Measurements from ENCODE around the gene LRRC72.

LRRC72 gene

DNA sequence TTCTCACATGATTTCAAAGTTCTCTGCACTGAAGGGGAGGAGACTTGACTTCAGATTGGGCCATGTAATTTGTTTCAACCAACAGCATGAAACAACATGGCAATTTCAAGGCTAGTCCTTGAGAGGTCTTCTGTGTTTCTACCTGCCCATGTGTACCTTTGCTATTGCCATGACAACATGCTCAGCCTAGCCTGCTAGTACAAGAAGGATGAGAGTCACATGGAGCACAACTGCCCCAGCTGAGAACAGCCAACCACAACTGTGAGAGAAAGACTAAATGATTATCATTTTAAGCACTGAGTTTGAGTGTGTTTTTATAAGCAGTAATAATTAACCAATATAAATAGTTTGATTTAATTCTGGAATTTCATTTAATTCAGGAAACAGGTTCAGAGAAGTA is 77.0 kb downstream of the LRRC72 start:
- Mint-ChIP-seq H3K36me3 (peaks cover 25 to 55% of the 10 kb centered on the region in 2 donors), H3K4me1 (no peaks in the 10 kb centered on the region), H3K9me3 (no peaks in the 10 kb centered on the region), H3K27me3 (no peaks in the 10 kb centered on the region), H3K27ac (no peak overlapping the region), H3K4me3 (no peak overlapping the region)
- DNase-seq, result no peak
- no peak for ATAC-seq (replicated peaks)

DNA sequence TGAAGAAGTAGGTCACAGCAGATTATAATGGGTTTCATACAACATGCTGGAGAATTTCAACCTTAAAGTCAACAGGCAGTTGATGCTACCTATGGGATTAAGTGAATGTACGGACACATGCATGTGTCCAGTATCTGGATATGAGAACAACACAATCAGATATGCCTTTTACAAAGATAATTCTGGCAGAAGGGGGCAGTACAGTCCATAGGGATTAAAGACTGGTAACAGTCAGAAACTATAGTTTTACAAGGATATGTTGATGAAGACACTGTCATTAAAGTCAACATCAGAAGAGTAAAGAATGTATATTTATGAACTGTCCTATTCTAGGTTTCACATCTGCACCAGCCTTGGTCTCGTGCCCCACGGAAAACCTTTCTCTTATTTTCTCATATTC is 77.4 kb downstream of the LRRC72 start:
- H3K36me3 Mint-ChIP-seq, result peaks cover 22 to 51% of the 10 kb centered on the region in 2 donors
- no peaks in the 10 kb centered on the region for H3K4me1 Mint-ChIP-seq
- no peak overlapping the region for H3K4me3 Mint-ChIP-seq
- ATAC-seq (replicated peaks) (no peak), DNase-seq (no peak)
- H3K27ac Mint-ChIP-seq, result no peak overlapping the region
- H3K9me3 Mint-ChIP-seq, result no peaks in the 10 kb centered on the region
- H3K27me3 Mint-ChIP-seq, result no peaks in the 10 kb centered on the region

DNA sequence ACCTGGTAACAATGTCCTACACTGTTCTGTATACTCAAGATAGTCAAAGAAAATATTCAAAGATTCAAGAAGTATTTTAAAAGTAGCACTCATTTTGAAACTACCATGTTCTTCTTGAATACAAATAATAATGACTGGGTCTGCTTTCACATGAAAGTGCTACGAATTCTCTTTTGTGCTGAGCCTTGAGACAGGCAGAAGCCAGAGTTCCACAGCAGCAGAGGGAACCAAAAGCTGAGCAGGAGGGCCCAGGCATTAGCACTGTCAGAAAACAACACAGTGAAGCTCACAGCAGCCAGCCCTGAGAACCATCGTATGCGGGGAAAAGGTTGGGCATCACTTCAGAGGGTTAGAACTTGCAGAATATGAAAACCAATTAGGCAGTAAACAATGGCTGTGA is 80.1 kb downstream of the LRRC72 start:
- peaks cover 7 to 18% of the 10 kb centered on the region in 2 donors for H3K4me1 Mint-ChIP-seq
- H3K27ac Mint-ChIP-seq, result no peak overlapping the region
- peaks cover 17 to 35% of the 10 kb centered on the region in 2 donors for H3K36me3 Mint-ChIP-seq
- no peak overlapping the region for H3K4me3 Mint-ChIP-seq
- ATAC-seq (replicated peaks) (no peak), DNase-seq (no peak)
- H3K27me3 Mint-ChIP-seq, result no peaks in the 10 kb centered on the region
- H3K9me3 Mint-ChIP-seq, result no peaks in the 10 kb centered on the region

DNA sequence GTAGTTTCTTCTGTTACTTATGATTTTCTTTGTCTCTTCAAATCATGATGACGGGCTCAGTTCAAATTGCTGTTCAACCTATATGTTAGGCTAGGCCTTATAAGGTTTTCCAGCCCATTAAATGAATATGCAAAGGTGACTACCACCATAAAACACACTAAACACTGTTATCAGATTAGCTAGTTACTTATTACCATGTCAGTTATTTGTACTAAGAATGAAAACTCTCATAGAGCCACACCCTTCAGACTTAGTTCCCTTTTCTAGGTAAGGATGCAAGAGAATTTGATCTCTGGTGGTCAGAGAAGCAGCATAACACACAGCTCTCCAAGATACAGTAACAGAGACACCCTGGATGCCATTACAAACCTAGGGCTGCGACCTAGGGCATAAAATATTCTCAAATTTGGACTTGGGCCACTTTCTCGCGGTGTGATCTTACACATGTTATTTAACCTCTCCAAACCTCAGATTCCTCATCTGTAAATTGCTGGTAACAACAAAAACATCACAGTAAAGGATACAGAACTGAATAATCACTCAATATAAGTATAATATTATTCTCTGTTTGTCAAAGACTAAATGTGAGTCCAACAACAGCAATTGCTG is 83.3 kb downstream of the LRRC72 start:
- no peaks in the 10 kb centered on the region for H3K9me3 Mint-ChIP-seq
- peak overlapping the region; percentile 47 for H3K27ac Mint-ChIP-seq
- ATAC-seq (replicated peaks) (peak; percentile 99), DNase-seq (no peak)
- H3K4me1 Mint-ChIP-seq, result peaks cover 7 to 21% of the 10 kb centered on the region in 2 donors
- no peak overlapping the region for H3K4me3 Mint-ChIP-seq
- peaks cover 14 to 21% of the 10 kb centered on the region in 2 donors for H3K36me3 Mint-ChIP-seq
- H3K27me3 Mint-ChIP-seq, result no peaks in the 10 kb centered on the region

DNA sequence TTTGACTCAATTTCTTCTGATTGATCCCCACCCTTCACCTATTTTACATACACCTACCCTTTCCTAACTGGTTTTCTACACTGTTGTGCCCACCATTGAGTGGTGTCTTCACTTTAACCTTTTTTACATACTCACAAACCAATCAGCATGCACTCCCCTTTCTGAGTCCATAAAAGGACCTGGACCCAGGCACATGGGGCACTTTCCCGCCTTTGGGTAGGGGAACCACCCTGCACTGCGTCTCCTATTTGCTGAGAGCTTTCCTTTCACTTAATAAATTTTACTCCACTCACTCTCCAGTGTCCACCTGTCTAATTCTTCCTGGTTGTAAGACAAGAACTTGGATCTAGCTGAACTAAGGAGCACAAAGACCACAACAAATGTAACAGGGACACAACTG is 85.1 kb downstream of the LRRC72 start:
- no peaks in the 10 kb centered on the region for H3K27me3 Mint-ChIP-seq
- peaks cover 7 to 21% of the 10 kb centered on the region in 2 donors for H3K4me1 Mint-ChIP-seq
- no peak overlapping the region for H3K4me3 Mint-ChIP-seq
- H3K9me3 Mint-ChIP-seq, result no peaks in the 10 kb centered on the region
- DNase-seq, result no peak
- H3K36me3 Mint-ChIP-seq, result peaks cover 21 to 27% of the 10 kb centered on the region in 2 donors
- no peak for ATAC-seq (replicated peaks)
- H3K27ac Mint-ChIP-seq, result no peak overlapping the region

DNA sequence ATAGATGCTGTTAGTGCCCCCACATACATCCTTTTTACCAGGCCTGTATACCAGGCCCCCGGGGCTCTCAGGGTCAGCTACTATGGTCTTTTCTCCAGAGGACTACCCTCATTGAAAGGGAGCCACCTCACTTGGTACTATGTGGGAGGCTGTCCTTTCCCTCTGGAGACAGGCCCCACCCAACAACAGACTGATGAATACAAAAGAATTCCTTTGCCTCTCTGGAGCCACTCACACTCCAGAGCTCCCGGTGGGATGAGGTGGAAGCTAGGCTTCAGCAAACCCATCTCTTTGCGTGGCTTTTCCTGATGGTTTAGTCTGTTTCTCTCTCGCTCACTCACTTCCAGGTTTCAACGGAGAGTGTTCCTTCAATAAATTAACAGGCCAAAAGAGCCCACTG is 88.6 kb downstream of the LRRC72 start:
- H3K36me3 Mint-ChIP-seq, result peaks cover 22 to 34% of the 10 kb centered on the region in 2 donors
- no peaks in the 10 kb centered on the region for H3K27me3 Mint-ChIP-seq
- peak overlapping the region; percentile 37 for H3K27ac Mint-ChIP-seq
- ATAC-seq (replicated peaks) (no peak), DNase-seq (no peak)
- peaks cover 9 to 20% of the 10 kb centered on the region in 2 donors for H3K4me1 Mint-ChIP-seq
- H3K4me3 Mint-ChIP-seq, result no peak overlapping the region
- no peaks in the 10 kb centered on the region for H3K9me3 Mint-ChIP-seq

DNA sequence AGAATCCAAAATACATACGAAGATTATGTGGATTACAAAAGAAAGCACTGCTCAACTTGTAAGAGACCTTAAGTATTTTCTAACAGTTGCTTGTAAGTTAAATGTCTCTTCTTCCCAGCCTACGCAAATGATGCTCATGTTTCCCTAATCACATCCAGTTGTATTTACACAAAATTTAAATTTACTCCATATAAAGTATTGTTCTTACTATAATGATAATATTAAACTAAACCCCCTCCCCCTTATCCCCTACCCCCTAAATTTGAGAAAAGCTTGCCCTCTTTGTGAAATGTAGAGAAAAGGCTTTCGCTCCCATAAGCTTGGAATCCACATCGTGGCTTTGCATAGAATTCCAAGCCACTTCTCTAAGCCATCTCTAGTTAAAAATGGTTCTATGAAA is 89.5 kb downstream of the LRRC72 start:
- H3K9me3 Mint-ChIP-seq, result no peaks in the 10 kb centered on the region
- no peaks in the 10 kb centered on the region for H3K27me3 Mint-ChIP-seq
- H3K27ac Mint-ChIP-seq, result no peak overlapping the region

DNA sequence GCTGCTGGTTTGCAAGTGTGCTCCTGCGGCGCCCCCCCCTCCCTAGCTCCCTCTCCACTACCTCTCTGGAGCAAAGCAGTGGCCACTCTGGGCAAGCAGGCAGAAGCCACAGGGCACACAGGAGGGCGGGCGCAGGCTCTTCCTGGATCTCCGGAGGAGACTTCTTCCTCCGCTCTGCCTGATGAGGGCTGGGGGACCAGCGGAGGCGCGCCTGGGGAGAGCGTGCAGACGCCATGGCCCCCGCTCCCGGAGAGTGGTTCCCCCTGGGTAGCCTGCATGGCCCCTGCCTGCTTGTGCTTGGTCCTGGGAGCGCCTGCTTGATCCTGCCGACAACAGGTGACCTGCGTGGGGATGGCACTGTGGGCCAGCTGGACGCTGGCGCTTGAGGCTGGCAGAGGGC is 89.9 kb downstream of the LRRC72 start:
- Mint-ChIP-seq H3K9me3 (no peaks in the 10 kb centered on the region), H3K27ac (no peak overlapping the region), H3K4me3 (no peak overlapping the region)

More for the DNA sequence above, 89.5 kb downstream of the LRRC72 start:
- H3K36me3 Mint-ChIP-seq, result peaks cover 24 to 38% of the 10 kb centered on the region in 2 donors
- ATAC-seq (replicated peaks) (no peak), DNase-seq (no peak)
- H3K4me1 Mint-ChIP-seq, result peaks cover 9 to 17% of the 10 kb centered on the region in 2 donors
- no peak overlapping the region for H3K4me3 Mint-ChIP-seq

DNA sequence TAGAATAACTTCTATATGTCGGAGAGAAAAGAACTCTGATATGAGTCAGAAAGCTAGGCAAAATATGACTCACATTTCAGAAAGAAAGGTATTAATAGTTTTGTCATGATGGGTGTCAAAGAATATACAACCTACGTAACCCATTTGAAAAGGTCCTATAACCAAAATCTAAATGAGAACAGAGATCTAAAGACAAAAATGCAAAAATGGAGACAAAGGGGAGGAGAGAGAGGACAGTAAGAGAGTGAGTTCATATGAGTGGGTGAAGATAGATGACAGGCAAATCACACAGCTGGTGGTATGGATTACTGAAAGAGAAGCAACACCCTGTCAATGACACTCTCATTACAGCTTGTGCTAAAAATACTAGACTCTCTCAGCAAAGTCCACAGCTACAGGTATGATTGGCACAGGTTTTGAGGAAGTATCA is 93.4 kb downstream of the LRRC72 start:
- Mint-ChIP-seq H3K27ac (peak overlapping the region; percentile 75), H3K4me3 (peak overlapping the region; percentile 36 to 70), H3K36me3 (peaks cover 25 to 52% of the 10 kb centered on the region in 2 donors), H3K9me3 (no peaks in the 10 kb centered on the region), H3K4me1 (peaks cover 9% of the 10 kb centered on the region in 2 donors), H3K27me3 (no peaks in the 10 kb centered on the region)
- ATAC-seq (replicated peaks) (peak; percentile 98), DNase-seq (peak; percentile 24)

More for the DNA sequence above, 89.9 kb downstream of the LRRC72 start:
- H3K36me3 Mint-ChIP-seq, result peaks cover 24 to 39% of the 10 kb centered on the region in 2 donors
- H3K4me1 Mint-ChIP-seq, result peaks cover 9 to 14% of the 10 kb centered on the region in 2 donors
- H3K27me3 Mint-ChIP-seq, result no peaks in the 10 kb centered on the region
- no peak for ATAC-seq (replicated peaks)
- DNase-seq, result no peak

DNA sequence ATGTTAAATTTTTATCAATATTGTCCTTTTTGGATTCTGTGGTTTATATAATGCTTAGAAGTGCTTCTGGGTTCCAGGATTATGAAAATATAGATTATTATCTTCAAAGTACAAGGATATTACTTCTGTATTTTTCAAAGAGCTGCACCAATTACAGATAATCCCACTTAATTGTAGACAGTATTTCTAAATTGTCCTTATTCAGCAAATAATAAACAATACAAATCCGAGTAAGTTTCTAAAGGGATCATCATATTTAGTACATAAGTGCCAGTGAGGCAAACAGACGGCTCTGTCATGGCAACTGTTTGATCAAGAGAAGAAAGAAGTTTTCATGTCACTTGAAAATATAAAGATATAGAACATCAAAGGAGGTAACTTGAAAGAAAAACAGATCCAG is 99.8 kb downstream of the LRRC72 start:
- Mint-ChIP-seq H3K27me3 (no peaks in the 10 kb centered on the region), H3K36me3 (peaks cover 12 to 27% of the 10 kb centered on the region in 2 donors), H3K9me3 (no peaks in the 10 kb centered on the region), H3K4me1 (no peaks in the 10 kb centered on the region), H3K4me3 (no peak overlapping the region), H3K27ac (no peak overlapping the region)
- DNase-seq (no peak), ATAC-seq (replicated peaks) (no peak)

DNA sequence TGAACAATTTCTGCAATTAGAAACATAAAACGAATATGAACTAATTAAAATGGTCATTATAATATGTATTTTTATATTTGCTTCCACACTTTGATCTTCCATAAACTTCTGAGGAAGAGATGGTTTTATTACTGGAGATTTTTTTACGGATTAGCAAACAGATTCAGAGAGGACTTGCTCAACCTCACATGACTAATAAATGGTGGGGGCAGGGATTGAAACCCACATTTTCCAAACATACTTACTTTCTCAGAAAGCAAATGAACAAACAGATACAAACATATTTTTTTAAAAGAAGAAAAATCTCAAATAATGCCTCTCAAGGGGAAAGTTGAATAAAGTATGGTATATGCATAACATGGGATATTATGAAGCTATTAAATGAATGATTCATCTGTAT is 100.6 kb downstream of the LRRC72 start:
- no peak overlapping the region for H3K4me3 Mint-ChIP-seq
- no peak for ATAC-seq (replicated peaks)
- DNase-seq, result no peak
- H3K9me3 Mint-ChIP-seq, result no peaks in the 10 kb centered on the region
- H3K4me1 Mint-ChIP-seq, result no peaks in the 10 kb centered on the region
- no peaks in the 10 kb centered on the region for H3K27me3 Mint-ChIP-seq
- no peak overlapping the region for H3K27ac Mint-ChIP-seq
- H3K36me3 Mint-ChIP-seq, result peaks cover 12 to 24% of the 10 kb centered on the region in 2 donors

DNA sequence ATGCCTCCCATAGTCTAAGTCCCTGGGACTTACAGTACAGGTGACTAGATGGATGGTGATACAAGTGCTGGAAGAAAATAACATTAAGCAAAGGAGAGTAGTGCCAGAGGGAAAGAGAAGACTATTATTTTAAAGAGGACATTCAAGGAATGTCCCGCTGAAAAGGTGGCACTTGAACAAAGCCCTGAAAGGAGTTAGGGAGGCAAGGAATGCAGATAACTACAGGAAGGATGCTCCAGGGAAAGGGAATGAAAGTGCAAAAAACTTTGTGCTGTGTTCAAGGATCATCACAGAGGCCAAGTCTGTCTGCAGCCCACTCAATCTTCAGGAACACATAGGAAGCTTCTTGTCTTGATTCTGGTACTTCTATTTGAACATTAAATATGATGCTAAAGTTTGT is 104.0 kb downstream of the LRRC72 start:
- Mint-ChIP-seq H3K4me3 (no peak overlapping the region), H3K27me3 (no peaks in the 10 kb centered on the region), H3K9me3 (no peaks in the 10 kb centered on the region), H3K36me3 (peaks cover 14 to 23% of the 10 kb centered on the region in 2 donors), H3K4me1 (peaks cover 0 to 5% of the 10 kb centered on the region in 2 donors), H3K27ac (no peak overlapping the region)
- DNase-seq (no peak), ATAC-seq (replicated peaks) (no peak)

Data from stimulated activated naive B cell treated with anti-CD40 and anti-IgM and Interleukin-4, amounts not matched to agents 10 μg/mL and 1 μg/mL and 100 μg/mL, for 72 hours (primary cell).